ENCODE data around the gene FMN1.

DNA sequence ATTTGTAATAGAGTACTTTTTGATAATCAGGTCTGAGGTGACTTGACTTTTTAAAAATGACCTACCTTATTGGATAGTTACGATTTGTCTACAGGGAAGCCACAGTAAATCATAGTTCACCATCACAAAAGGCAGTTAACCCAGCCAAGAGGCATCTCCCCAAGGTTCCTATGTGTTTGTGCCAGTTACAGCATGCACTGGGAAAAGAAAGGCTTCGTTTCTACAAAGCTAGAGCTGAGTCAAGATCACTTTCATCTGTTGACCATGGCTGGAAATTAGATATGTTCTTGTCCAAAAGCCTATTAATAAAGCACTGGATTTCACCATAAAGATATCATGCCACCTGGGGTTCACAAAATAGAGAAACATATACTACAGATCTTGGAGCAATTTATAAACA, 336.8 kb downstream of the FMN1 start:
- TF ChIP-seq, protein P1, sequence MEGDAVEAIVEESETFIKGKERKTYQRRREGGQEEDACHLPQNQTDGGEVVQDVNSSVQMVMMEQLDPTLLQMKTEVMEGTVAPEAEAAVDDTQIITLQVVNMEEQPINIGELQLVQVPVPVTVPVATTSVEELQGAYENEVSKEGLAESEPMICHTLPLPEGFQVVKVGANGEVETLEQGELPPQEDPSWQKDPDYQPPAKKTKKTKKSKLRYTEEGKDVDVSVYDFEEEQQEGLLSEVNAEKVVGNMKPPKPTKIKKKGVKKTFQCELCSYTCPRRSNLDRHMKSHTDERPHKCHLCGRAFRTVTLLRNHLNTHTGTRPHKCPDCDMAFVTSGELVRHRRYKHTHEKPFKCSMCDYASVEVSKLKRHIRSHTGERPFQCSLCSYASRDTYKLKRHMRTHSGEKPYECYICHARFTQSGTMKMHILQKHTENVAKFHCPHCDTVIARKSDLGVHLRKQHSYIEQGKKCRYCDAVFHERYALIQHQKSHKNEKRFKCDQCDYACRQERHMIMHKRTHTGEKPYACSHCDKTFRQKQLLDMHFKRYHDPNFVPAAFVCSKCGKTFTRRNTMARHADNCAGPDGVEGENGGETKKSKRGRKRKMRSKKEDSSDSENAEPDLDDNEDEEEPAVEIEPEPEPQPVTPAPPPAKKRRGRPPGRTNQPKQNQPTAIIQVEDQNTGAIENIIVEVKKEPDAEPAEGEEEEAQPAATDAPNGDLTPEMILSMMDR (IDR thresholded peaks at IDR 0.05), result no peak
- TF ChIP-seq EP300 (IDR thresholded peaks at IDR 0.05) (no peak), JUN (IDR thresholded peaks at IDR 0.05) (no peak), MAZ (IDR thresholded peaks at IDR 0.05; ENCODE audit: borderline replicate concordance, low read depth, low read length) (no peak), FOSL2 (IDR thresholded peaks at IDR 0.05) (no peak), FOSL2 (CRISPR knock-in tag; IDR thresholded peaks at IDR 0.05) (no peak), CHD2 (IDR thresholded peaks at IDR 0.05; ENCODE audit: low read length, partially characterized antibody) (no peak), JUNB (IDR thresholded peaks at IDR 0.05) (no peak)
- TF ChIP-seq, protein P2, sequence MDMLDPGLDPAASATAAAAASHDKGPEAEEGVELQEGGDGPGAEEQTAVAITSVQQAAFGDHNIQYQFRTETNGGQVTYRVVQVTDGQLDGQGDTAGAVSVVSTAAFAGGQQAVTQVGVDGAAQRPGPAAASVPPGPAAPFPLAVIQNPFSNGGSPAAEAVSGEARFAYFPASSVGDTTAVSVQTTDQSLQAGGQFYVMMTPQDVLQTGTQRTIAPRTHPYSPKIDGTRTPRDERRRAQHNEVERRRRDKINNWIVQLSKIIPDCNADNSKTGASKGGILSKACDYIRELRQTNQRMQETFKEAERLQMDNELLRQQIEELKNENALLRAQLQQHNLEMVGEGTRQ (IDR thresholded peaks at IDR 0.05), result no peak

Measured in A549 (cell line).